Thoracic aorta (tissue), 2 donors: Measurements from ENCODE around the gene SPTBN5. TPM values are rescaled to one million over a fixed set of nuclear protein-coding genes. Genes with fewer than 3 reads are reported as not detected.

Source experiments
- ATAC-seq: fragments of 150-250 bp; one replicate; pipeline ENCODE4 v1.8.0; 2017; ENCODE audit warnings: low read depth; ENCODE audit not compliant: insufficient number of reproducible peaks, low FRiP score
- DNase-seq: peaks from one replicate; pipeline ENCODE4 v3.0.0-alpha.2; 2020; ENCODE audit warnings: low spot score
- H3K27ac ChIP-seq, 2 donors: fragments of 200-600 bp; sonication (generic); 1 replicate in 1 of 2; 2 replicates in 1 of 2; pipeline ENCODE4 v1.5.1; 2016; ENCODE audit warnings: mild to moderate bottlenecking in 2 of 2, moderate library complexity in 2 of 2
- H3K27me3 ChIP-seq: fragments of 200-600 bp; sonication (generic); replicated peaks from 2 replicates; pipeline ENCODE4 v1.6.0; 2016; ENCODE audit warnings: mild to moderate bottlenecking; ENCODE audit not compliant: insufficient read depth
- H3K36me3 ChIP-seq: fragments of 200-600 bp; sonication (generic); one replicate; pipeline ENCODE4 v1.5.1; 2016
- H3K4me1 ChIP-seq, 2 donors: fragments of 200-600 bp; sonication (generic); 1 replicate in 1 of 2; 2 replicates in 1 of 2; pipeline versions ENCODE4 v1.5.1 to v1.6.0; 2016; ENCODE audit warnings: low read depth in 2 of 2, mild to moderate bottlenecking in 1 of 2; ENCODE audit not compliant: control insufficient read depth in 1 of 2
- H3K4me3 ChIP-seq: fragments of 200-600 bp; sonication (generic); 2 replicates; pipeline ENCODE4 v1.5.1; 2016; ENCODE audit warnings: mild to moderate bottlenecking
- H3K9me3 ChIP-seq: fragments of 200-600 bp; sonication (generic); 2 replicates; pipeline ENCODE4 v1.5.1; 2016
- total RNA-seq, 2 donors: library from RNA; depleted of rRNA; stranded (reverse); fragments of >200 nt; gene quantifications; one replicate each; pipeline versions ENCODE4 v1.1.0 to v1.2.3, GENCODE V29; 2016
- TF ChIP-seq, protein P1 (sequence below): fragments of 200-600 bp; sonication (generic); IDR thresholded peaks from one replicate; pipeline ENCODE4 v1.5.1; 2019; ENCODE audit warnings: antibody characterized with exemption

The SPTBN5 gene
- total RNA-seq, 2 donors from 2014 or later: 1.3 to 3.9 TPM

DNA sequence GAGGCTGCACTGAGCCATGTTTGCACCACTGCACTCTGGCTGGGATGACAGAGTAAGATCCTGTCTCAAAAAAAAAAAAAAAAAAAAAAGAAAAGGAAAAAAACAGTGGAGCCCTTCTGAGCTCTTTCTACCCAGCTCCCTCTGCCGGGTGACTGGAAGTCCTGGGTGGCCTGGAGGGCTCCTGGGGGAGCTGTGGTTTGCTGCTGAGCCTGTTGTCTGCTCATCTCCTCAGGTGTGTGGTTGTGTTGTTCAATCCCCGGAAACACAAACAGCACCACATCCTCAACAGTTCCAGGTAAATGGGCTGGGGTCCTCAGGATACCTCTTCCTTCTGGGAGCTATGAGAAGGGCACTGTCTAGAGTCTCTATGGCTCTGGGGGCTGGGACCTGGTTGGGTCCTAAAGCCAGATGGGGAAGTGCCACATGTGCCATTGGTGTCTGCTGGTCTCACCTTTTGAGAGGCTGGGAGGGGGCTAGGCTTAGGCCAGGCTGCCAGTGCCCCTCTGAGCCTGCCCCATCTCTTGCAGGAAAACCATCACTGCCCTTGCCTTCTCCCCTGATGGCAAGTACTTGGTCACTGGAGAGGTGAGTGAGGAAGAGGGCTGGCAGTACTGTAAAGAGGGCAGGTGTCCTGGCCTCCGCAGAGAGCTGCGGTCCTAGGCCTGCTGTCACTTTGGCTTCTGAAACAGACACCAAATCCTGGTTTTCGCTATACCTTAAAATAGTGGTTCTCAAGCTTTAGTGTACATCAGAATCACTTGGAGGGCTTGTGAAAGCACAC lies 83.0 kb downstream of the SPTBN5 start:
- no peak overlapping the region for H3K27ac ChIP-seq

DNA sequence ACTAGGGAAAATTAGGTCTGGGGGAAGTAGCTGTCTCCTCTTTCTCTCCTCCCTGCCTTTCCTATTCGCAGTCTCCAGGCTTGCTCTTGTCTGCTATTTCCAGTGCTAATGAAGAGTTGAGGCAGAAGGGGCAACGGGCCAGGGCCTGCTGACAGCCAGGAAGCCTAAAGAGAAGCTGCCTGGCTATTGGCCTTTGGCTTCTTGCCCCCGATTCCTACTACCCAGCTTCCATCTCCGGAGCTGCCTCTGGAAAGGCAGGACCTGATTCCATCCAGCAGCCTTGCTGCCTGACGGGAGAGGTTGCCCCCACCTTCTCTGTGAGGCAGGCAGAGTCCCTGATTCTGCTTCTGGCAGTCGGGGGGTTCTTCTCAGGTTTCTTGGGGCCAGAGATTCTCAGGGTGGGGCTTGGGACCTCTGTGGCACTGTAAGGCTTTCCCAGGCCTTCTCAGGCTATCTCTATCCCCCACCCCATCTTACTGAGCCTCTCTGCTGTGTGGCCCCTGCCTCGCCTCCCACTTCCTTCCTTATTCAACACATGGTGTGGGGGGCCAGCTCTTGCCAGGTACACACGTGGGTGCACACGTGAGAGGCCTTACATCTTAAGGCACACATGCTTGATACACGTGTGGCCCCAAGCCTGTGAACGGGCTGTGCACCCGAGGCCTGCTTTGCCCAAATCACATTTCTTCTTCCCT lies 84.2 kb downstream of the SPTBN5 start:
- H3K36me3 ChIP-seq: peaks cover 16% of the 10 kb centered on the region
- DNase-seq (no peak), ATAC-seq (no peak)
- H3K27me3 ChIP-seq: no peaks in the 10 kb centered on the region
- H3K9me3 ChIP-seq: no peaks in the 10 kb centered on the region
- TF ChIP-seq, protein P1, sequence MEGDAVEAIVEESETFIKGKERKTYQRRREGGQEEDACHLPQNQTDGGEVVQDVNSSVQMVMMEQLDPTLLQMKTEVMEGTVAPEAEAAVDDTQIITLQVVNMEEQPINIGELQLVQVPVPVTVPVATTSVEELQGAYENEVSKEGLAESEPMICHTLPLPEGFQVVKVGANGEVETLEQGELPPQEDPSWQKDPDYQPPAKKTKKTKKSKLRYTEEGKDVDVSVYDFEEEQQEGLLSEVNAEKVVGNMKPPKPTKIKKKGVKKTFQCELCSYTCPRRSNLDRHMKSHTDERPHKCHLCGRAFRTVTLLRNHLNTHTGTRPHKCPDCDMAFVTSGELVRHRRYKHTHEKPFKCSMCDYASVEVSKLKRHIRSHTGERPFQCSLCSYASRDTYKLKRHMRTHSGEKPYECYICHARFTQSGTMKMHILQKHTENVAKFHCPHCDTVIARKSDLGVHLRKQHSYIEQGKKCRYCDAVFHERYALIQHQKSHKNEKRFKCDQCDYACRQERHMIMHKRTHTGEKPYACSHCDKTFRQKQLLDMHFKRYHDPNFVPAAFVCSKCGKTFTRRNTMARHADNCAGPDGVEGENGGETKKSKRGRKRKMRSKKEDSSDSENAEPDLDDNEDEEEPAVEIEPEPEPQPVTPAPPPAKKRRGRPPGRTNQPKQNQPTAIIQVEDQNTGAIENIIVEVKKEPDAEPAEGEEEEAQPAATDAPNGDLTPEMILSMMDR: no peak
- H3K4me1 ChIP-seq: peaks cover 0 to 10% of the 10 kb centered on the region in 2 donors
- H3K27ac ChIP-seq: no peak overlapping the region
- H3K4me3 ChIP-seq: no peak overlapping the region

More for the DNA sequence above, 83.0 kb downstream of the SPTBN5 start:
- H3K36me3 ChIP-seq: peaks cover 25% of the 10 kb centered on the region
- H3K9me3 ChIP-seq: no peaks in the 10 kb centered on the region
- no peak overlapping the region for H3K4me3 ChIP-seq
- DNase-seq: no peak
- ATAC-seq: no peak
- no peaks in the 10 kb centered on the region for H3K4me1 ChIP-seq
- TF ChIP-seq, protein P1: no peak
- no peaks in the 10 kb centered on the region for H3K27me3 ChIP-seq

DNA sequence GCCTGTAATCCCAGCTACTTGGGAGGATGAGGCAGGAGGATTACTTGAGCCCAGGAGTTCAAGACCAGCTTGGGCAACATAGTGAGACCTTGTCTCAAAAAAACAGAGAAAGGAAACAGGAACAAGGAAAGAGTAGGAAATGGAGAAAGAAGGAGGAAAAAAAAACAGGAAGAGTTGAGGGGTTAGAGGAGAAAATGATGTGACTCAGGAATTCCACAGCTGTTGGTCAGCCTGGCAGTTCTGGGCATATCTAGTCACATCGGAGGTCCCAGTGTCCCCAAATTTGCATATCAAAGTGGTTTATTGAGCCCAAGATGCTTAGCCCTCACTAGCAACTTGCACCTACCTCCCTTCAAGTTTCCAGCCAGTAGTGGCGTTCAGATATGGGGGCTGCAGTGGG lies 84.7 kb downstream of the SPTBN5 start:
- Histone ChIP-seq H3K4me3 (no peak overlapping the region), H3K4me1 (peaks cover 0 to 16% of the 10 kb centered on the region in 2 donors), H3K36me3 (peaks cover 13% of the 10 kb centered on the region), H3K27ac (no peak overlapping the region), H3K27me3 (no peaks in the 10 kb centered on the region), H3K9me3 (no peaks in the 10 kb centered on the region)
- no peak for DNase-seq
- no peak for ATAC-seq
- TF ChIP-seq, protein P1: no peak

DNA sequence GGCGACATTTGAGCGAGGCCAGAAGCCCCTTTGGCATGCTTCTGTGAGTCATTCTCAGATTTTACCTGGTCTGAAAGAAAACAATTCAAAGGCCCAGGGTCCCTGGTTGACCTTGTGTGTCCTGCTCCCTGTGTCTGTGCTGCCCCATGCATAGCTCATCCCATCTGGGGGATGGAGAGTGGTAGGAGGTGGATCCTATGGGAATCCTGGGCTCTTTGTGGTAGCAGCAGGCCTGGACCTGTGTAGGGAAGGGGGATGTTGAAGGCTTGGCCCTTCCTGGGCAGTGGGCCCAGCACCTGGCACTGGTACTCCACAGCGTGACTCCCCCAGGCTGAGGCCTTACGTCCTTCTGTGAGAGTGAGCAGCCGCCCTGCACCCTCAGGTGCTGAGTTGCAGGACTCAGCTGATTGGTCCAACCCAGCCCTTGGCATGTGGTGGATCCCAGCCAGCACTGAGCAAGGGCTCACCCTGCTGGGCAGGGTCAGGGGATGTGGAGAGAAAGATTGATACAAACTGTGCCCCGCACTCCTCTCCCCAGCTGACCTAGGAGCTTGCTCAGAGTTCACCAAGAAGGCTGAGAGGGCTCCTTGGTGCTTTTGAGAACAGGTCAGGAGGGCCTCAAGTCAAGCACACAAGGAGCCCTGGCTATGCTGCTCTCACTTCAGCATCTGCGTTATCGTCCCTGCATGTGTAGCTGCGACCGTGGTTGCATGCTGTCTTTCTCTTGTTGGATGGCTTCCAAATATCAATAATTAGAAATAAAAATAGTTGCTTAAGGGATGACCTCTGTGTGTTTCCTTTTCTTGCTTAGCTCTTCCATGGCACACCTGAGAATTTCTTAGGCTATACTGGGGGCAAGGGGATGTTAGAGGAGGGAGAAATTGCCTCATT lies 87.3 kb downstream of the SPTBN5 start:
- Histone ChIP-seq H3K36me3 (no peaks in the 10 kb centered on the region), H3K9me3 (no peaks in the 10 kb centered on the region), H3K27ac (no peak overlapping the region), H3K27me3 (no peaks in the 10 kb centered on the region), H3K4me3 (no peak overlapping the region), H3K4me1 (peaks cover 0 to 20% of the 10 kb centered on the region in 2 donors)
- DNase-seq (no peak), ATAC-seq (no peak)
- TF ChIP-seq, protein P1: no peak
